Chondrocyte (in vitro differentiated cells): ENCODE results near the gene SPPL2C. TPM values are rescaled to one million over a fixed set of nuclear protein-coding genes. Genes with fewer than 3 reads are reported as not detected.
A peak's percentile ranks its signal among the peaks of the same experiment; 100 is the strongest.

Experiments used
- DNase-seq: peaks from one replicate; pipeline ENCODE4 v3.0.0; 2021; ENCODE audit warnings: mixed read lengths, low spot score
- H3K27ac Mint-ChIP-seq: one replicate; pipeline ENCODE4 v1.8.0; 2021; ENCODE audit warnings: mild to moderate bottlenecking, moderate library complexity, mixed read lengths; ENCODE audit not compliant: unreplicated experiment
- H3K27me3 Mint-ChIP-seq: 2 replicates; pipeline ENCODE4 v1.8.0; 2021; ENCODE audit warnings: low read depth, mixed read lengths
- H3K36me3 Mint-ChIP-seq: 2 replicates; pipeline ENCODE4 v1.8.0; 2021; ENCODE audit warnings: low read depth, mixed read lengths
- H3K4me1 Mint-ChIP-seq: 2 replicates; pipeline ENCODE4 v1.8.0; 2021; ENCODE audit warnings: low read depth, mild to moderate bottlenecking, mixed read lengths
- H3K4me3 Mint-ChIP-seq: one replicate; pipeline ENCODE4 v1.8.0; 2021; ENCODE audit warnings: mild to moderate bottlenecking, moderate library complexity, mixed read lengths; ENCODE audit not compliant: unreplicated experiment
- H3K9me3 Mint-ChIP-seq: 2 replicates; pipeline ENCODE4 v1.8.0; 2021; ENCODE audit warnings: low read depth, mixed read lengths
- long read RNA-seq: library from polyadenylated mRNA; stranded (forward); transcript quantifications from one replicate; pipeline ENCODE4 v2.0.0, GENCODE V29; 2021
- total RNA-seq: library from RNA; stranded (reverse); gene quantifications from 3 replicates; pipeline ENCODE4 v1.2.1, GENCODE V29; 2021
- TF ChIP-seq, protein P1 (sequence below): fragments of 200-600 bp; sonication (generic); IDR thresholded peaks from 2 replicates; pipeline ENCODE4 v1.5.0; 2021; ENCODE audit warnings: antibody characterized with exemption, mild to moderate bottlenecking, moderate library complexity

The SPPL2C gene, protein sequence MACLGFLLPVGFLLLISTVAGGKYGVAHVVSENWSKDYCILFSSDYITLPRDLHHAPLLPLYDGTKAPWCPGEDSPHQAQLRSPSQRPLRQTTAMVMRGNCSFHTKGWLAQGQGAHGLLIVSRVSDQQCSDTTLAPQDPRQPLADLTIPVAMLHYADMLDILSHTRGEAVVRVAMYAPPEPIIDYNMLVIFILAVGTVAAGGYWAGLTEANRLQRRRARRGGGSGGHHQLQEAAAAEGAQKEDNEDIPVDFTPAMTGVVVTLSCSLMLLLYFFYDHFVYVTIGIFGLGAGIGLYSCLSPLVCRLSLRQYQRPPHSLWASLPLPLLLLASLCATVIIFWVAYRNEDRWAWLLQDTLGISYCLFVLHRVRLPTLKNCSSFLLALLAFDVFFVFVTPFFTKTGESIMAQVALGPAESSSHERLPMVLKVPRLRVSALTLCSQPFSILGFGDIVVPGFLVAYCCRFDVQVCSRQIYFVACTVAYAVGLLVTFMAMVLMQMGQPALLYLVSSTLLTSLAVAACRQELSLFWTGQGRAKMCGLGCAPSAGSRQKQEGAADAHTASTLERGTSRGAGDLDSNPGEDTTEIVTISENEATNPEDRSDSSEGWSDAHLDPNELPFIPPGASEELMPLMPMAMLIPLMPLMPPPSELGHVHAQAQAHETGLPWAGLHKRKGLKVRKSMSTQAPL
- total RNA-seq = not detected in 3 replicates
- long read RNA-seq = 0 reads

DNA sequence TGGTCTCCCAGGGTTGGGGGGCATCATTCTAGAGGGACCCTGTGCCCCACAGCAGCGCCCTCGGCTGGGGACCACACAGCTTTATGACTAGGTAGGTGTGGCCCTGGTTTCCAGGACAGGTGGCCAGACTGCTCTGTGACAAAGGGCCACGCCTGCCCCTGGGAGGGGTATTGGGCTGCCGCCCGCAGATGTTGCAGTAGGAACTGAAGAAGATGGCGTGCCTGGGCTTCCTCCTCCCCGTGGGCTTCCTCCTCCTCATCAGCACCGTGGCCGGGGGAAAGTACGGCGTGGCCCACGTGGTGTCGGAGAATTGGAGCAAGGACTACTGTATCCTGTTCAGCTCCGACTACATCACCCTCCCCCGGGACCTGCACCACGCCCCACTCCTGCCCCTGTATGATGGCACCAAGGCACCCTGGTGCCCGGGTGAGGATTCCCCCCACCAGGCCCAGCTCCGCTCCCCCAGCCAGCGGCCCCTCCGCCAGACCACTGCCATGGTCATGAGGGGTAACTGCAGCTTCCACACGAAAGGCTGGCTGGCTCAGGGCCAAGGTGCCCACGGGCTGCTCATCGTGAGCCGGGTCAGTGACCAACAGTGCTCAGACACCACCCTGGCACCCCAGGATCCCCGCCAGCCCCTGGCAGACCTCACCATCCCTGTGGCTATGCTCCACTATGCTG is at the start of gene SPPL2C:
Gene SPPL2C, plus strand, starts transcription at position 187 of the 681 bp plus-strand sequence. Its CDS starts 26 bp downstream, at position 213.
- H3K36me3 Mint-ChIP-seq = no peaks in the 10 kb centered on the region
- H3K9me3 Mint-ChIP-seq = no peaks in the 10 kb centered on the region
- H3K27ac Mint-ChIP-seq = no peak within 1 kb of the TSS
- DNase-seq = peak; percentile 90
- H3K4me1 Mint-ChIP-seq = no peaks in the 10 kb centered on the region
- TF ChIP-seq, protein P1, sequence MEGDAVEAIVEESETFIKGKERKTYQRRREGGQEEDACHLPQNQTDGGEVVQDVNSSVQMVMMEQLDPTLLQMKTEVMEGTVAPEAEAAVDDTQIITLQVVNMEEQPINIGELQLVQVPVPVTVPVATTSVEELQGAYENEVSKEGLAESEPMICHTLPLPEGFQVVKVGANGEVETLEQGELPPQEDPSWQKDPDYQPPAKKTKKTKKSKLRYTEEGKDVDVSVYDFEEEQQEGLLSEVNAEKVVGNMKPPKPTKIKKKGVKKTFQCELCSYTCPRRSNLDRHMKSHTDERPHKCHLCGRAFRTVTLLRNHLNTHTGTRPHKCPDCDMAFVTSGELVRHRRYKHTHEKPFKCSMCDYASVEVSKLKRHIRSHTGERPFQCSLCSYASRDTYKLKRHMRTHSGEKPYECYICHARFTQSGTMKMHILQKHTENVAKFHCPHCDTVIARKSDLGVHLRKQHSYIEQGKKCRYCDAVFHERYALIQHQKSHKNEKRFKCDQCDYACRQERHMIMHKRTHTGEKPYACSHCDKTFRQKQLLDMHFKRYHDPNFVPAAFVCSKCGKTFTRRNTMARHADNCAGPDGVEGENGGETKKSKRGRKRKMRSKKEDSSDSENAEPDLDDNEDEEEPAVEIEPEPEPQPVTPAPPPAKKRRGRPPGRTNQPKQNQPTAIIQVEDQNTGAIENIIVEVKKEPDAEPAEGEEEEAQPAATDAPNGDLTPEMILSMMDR = no peak
- H3K27me3 Mint-ChIP-seq = peaks cover 23% of the 10 kb centered on the region
- no peak within 1 kb of the TSS for H3K4me3 Mint-ChIP-seq

DNA sequence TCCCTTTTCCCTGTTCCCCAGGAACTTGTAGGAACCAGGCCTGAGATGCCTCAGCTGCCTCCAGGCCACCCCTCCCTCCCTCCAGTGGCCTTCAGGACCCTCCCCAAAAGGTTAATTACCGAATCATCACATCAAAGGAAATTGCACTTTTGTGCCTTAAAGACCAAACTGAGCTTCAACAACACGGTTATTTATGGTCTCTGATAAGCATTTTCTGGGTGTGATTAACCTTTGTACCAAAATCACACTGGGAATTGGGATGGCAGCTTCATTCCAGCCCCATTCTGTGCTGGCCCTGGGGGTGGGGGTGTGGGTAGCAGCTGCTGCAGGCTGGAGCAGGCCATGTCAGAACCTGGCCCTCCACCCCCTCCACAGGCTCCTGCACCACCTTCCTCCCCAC is 43.9 kb upstream of the SPPL2C start:
- no peak for DNase-seq
- Mint-ChIP-seq H3K4me1 (no peaks in the 10 kb centered on the region), H3K27ac (no peak overlapping the region), H3K4me3 (no peak overlapping the region), H3K27me3 (peaks cover 68% of the 10 kb centered on the region), H3K36me3 (no peaks in the 10 kb centered on the region), H3K9me3 (no peaks in the 10 kb centered on the region)
- TF ChIP-seq, protein P1 = no peak

DNA sequence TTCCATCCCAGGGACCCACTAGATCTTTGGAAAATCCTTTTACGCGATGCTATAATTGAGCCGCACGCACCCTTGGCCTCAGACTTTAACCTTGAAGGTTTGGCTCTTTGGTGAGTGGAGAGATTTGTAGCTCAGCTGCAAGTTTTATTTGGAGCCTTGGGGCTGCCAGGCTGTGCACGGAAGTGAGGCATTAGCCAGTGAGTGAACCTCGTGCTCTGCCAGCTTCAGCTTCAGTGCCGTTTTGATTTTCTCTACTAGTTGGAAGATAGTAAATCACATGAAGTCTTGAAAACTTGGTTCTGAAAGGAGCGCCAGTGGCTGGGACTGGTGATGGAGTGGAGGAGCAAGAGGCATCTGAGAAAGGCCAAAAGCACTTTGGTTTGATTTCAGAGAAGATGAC is 43.3 kb upstream of the SPPL2C start:
- no peak for DNase-seq
- Mint-ChIP-seq H3K4me3 (no peak overlapping the region), H3K36me3 (no peaks in the 10 kb centered on the region), H3K9me3 (no peaks in the 10 kb centered on the region), H3K4me1 (no peaks in the 10 kb centered on the region), H3K27ac (no peak overlapping the region), H3K27me3 (peaks cover 66% of the 10 kb centered on the region)
- TF ChIP-seq, protein P1 = no peak

DNA sequence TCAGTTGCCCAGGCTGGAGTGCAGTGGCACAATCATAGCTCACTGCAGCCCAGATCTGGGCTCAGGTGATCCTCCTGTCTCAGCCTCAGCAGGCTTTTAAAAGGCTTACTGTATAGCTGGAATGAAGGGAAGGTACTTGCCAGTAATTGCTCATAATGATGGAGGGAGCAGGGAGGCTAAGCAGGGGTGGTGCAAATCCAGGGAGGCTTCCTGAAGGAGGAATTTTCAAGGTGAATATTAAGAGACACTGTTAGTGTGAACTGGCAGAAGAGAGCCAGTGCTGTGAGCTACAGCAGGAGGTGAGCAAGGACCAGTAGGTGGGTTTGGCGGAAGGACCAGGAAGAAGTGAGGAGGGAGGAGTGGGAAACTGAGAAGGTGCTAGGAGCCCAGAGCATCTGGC is 35.8 kb upstream of the SPPL2C start:
- Mint-ChIP-seq H3K36me3 (no peaks in the 10 kb centered on the region), H3K27me3 (peaks cover 47% of the 10 kb centered on the region), H3K9me3 (peaks cover 3% of the 10 kb centered on the region), H3K4me1 (no peaks in the 10 kb centered on the region), H3K27ac (no peak overlapping the region), H3K4me3 (no peak overlapping the region)
- TF ChIP-seq, protein P1 = no peak
- no peak for DNase-seq

DNA sequence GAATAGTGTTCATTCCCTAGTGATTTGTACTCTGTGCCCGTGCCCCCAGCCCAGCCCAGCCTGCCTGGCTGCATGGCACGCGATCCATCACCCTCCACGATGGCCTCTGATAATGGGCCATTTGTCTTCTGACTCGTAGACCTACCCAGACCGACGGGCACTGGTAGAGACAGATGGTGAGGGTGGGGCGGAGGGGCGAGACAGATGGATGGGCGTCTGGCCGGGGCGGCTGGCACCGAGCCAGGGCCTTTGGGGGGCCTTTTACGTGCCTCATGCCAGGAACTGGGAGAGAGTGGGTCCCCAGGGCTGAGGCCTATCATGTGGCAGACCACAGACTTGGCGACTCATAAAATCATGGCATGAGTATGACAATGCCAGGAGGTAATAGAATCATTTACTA is 35.2 kb upstream of the SPPL2C start:
- Mint-ChIP-seq H3K36me3 (no peaks in the 10 kb centered on the region), H3K27me3 (peaks cover 46% of the 10 kb centered on the region), H3K9me3 (peaks cover 3% of the 10 kb centered on the region), H3K27ac (no peak overlapping the region), H3K4me3 (no peak overlapping the region), H3K4me1 (no peaks in the 10 kb centered on the region)
- TF ChIP-seq, protein P1 = no peak
- DNase-seq = no peak
